NOMO-1 treated with dmso at 0.1 percent for 144 hours (cell line): ENCODE data around the gene TXNRD1.
A peak's percentile ranks its signal among the peaks of the same experiment; 100 is the strongest.
"Not testable (repeated sequence)": the region's sequence is repeated elsewhere in the genome, so short reads cannot be mapped to it uniquely, and the experiment has no call there.

ENCODE experiments used
- DNase-seq: peaks from one replicate; lab custom pipeline; 2025; ENCODE audit not compliant: unreplicated experiment; lab: John Stamatoyannopoulos, UW

TXNRD1 gene

GRCh38 chr12:104190641-104191176 lies 24.9 kb upstream of the TXNRD1 start:
- no peak for DNase-seq

- no peak for DNase-seq
Observed at GRCh38 chr12:104197264-104197663, 18.3 kb upstream of the TXNRD1 start.

DNA sequence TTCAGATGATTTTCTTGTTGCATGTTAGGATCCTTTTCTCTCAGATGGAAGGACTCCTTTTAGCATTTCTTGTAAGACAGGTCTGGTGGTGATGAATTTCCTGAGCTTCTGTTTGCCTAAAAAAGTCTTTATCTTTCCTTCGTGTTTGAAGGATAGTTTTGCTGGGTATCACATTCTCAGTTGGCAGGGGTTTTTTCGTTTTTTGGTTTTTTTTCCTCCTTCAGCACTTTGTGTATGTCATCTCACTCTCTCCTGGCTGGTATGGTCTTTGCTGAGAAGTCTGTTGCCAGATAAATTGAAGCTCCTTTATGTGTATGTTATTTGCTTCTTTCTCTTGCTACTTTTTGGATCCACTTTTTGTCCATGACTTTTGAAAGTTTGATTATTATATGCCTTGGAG lies 15.6 kb upstream of the TXNRD1 start:
- DNase-seq: no peak

DNA sequence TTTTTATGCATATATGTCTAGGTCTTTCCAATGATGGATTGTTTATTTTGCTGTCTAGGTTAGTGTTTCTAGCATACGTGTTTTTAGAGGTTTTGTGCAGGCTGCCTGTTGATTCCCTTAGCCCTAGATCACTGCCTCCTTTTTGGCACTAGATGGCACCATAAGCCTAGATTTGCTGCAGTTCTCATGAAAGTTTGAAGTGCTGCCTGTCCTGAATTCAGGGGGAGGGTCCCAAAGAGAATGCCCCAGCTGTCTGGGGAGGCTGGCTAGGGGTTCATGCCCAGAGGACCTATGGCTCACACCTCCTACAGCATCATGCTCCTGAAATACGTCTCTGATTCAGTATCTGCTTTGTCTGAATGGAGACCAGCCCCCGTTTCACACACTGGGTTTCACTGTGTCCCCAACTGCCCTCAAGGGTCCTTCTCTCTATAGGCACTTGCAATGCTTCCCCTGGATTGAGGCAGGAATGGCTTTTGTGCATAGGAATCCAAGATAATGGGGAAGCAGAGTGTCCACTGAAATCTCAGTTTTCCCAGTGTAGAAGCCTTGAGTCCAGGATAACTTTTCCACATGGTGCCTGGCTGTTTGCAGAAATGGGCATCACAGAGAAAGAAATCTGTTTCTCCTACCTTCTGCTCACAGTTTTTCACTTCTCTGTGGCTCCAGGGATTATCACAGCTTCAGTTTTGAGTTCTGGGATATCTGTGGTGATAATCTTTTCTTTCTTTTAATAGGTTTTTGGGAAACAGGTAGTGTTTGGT lies 14.2 kb upstream of the TXNRD1 start:
- DNase-seq: peak; percentile 11

GRCh38 chr12:104204690-104205480 lies 10.7 kb upstream of the TXNRD1 start:
- no peak for DNase-seq

- no peak for DNase-seq
Observed at GRCh38 chr12:104207416-104208205, 8.0 kb upstream of the TXNRD1 start.

DNA sequence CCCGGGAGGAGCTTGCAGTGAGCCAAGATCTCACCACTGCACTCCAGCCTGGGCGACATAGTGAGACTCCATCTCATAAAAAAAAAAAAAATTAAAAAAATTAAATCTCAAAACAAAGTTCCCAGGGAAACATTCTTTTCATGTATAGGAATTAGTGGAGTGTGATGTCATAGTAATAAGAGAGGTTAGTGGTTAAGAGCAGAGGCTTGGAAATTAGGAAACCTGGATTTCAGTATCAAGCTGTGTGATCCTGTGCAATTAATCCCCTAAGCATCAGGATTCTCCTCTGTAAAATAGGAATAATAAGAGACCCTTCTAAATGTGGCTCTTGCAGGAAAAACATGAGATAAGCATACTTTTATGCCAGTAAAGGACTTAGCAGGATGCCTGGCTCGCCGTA lies 3.1 kb upstream of the TXNRD1 start:
- DNase-seq: no peak

DNA sequence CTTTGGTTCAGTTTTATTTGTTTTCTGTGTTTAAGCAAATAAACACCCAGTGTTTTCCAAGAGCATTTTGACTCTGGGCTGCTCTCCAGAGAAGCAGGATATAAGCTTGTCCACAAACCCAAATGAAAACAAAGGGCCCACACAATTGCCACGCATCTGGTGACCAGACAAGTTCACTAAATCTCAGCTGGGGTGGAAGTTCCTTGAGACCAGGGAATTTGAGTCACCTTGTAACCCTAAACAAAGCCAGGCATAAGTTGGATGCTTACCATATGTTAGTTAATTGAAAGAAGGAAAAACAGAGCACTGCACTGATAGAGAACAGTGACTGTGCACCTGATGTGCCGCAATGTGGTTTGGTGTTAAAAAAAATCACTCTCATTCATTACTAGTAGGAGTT lies 1.6 kb upstream of the TXNRD1 start:
- no peak for DNase-seq

- DNase-seq: no peak
Observed at GRCh38 chr12:104216521-104216924, 944 bp downstream of the TXNRD1 start.

DNA sequence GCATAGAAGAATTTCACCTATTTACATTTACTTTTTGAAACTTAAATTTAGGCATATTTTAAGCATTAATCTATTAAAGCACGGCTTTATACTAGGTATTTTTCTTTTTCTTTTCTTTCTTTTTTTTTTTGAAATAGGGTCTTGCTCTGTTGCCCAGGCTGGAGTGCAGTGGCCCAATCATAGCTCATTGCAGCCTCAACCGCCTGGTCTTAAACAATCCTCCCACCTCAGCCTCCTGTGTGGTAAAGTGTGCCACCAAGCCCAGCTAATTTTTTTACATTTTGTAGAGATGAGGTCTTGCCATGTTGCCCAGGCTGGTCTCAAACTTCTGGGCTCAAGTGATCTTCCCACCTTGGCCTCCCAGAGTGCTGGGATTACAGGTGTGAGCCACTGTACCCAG lies 2.9 kb downstream of the TXNRD1 start:
- not testable (repeated sequence) for DNase-seq

DNA sequence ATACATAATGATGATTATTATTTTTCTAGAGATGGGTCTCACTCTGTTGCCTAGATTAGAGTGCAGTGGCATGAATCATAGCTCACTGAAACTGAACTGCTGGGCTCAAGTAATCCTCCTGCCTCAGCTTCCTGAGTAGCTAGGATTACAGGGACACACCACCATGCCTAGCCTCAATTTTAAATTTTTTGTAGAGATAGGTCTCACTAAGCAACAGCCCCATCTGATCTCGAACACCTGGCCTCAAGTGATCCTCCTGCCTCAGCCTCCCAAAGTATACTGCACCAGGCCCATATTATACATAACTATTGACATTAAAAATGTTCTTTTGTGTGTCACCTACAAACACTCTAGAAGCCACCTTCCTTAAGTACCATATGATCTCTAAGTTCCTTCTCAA lies 3.4 kb downstream of the TXNRD1 start:
- no peak for DNase-seq

GRCh38 chr12:104219361-104219892 lies 3.8 kb downstream of the TXNRD1 start:
- DNase-seq: no peak

DNA sequence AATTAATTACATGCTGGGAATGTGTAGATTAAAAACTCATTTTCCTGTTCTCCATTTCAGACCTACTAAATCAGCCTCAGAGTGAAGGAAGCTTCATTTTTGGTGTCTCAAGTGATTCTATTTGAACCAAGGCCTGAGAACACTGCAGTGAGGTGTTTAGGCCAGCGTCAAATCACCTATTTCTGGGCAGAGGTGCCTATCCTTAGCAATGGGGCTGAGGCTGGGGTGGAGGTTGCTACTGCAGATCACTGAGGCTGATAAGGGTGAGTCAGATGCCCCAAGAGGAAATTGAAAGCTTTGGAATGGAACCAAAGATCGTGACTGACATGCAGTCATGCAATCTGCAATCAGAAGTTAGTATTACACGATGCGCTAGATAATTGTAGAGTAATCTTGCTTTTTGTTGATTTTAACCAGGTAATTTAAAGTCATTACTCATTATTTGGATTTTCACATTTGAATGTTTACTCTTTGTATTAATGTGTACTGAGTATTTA lies 4.4 kb downstream of the TXNRD1 start:
- peak; percentile 26 for DNase-seq

DNA sequence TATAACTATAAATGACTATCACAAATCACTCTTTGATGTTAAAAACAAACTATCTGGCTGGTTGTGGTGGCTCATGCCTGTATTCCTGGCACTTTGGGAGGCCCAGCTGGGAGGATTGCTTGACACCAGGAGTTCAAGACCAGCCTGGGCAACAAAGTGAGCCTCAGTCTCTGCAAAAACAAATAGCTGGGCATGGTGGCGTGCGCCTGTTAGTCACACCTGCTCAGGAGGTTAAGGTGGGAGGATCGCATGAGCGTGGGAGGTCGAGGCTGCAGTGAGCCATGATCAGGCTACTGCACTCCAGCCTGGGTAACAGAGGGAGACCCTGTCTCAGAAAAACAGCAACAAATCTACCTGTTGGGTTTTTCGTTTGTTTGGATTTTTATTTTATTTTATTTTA lies 5.4 kb downstream of the TXNRD1 start:
- DNase-seq: no peak

GRCh38 chr12:104222976-104223375 lies 7.4 kb downstream of the TXNRD1 start:
- DNase-seq: no peak

DNA sequence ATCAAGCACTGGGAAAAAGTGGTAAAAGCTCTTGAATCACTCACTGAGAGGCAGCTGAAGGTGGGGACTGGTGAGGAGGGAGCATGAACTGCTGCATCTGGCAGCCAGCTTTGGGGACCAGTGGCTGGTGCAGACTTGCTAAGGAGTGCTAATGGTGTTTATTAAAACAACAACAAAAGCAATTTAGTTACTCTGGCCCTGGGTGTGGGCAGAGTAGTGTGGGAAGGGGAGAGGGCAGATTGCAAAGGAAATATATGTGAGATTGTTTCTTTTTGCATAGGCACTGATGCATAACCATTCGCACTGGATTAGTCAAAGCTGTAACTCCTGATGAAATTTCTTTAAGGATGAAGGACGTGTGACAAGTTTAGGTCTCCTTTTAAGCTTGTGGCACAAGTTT lies 8.1 kb downstream of the TXNRD1 start:
- no peak for DNase-seq

- DNase-seq: no peak
Observed at GRCh38 chr12:104226672-104227071, 11.1 kb downstream of the TXNRD1 start.

DNA sequence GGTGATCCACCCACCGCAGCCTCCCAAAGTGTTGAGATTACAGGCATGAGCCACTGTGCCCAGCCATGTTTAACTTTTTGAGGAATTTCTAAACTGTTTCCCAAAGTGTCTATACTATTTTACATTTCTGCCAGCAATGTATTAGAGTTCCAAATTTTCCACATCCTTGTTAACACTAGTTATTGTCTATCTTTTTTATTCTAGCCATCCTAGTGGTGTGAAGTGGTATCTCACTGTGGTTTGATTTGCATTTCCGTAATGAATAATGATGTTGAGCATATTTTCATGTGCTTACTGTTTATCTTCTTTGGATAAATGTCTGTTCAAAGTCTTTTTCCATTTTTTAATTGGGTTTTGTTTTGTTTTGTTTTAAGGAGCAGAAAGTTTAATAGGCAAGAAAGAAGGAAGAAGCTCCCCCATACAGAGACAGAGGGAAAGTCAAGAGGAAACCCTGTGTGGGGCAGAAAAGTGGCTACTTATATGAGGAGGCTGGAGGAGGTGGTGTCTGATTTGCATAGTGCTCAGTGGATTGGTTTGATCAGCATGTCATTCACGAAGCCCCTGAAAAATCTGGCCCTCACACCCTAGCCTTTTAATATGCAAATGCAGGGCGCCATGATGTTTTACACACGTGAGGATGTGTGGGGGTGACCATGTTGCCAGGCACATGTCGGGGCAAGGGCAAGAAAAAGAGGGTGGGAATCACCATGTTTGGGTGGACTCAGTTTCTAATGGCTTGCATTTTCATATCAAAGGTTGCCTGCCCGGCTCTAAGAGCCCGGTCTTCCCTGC lies 14.9 kb downstream of the TXNRD1 start:
- DNase-seq: no peak

GRCh38 chr12:104232609-104233280 lies 17.2 kb downstream of the TXNRD1 start:
- DNase-seq: no peak
